ENCODE measurements around the gene TBC1D22A.

TBC1D22A gene

DNA sequence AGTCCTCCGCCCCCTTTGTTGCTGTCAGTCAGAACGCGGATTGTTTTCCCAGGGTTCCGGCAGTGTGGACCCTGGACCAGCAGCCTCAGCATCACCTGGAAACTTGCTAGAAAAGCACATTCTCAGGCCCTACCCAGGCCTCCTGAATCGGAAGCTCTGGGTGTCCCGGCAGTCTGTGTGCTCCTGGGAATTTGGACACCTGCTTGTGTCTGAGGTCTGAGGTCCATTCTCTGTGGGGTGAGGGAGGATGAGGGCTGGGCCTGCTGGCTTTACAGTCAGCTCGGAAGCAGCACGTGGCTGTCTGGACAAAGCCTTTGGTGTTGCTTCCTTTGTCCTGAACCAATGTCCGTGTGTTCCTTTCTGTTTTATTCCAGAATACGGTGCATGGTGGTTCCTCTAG, 299.7 kb downstream of the TBC1D22A start:
- in situ Hi-C loops (cut with HindIII; ENCODE audit: low sequenced_read_pairs) = no loop called here

DNA sequence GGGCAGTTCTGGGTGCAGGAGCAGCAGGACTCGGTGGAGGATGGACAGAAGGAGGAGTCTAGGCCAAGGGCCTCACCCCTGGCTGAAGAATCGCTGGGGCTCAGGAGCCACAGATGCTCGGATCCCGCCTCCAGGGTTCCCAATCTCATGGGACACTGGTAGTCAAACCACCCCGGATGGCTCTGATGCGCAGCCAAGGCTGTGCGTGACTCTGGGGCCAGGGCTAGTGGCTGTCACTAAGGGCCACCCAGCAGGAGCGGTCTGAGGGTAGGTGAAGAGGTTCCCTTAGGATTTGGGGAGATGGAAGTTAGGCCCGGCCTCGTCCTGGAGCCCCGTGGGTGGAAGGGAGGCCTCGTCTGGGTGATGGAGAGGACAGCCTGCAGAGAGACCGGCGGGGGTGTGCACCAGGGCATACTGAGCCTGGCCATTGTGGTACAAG, 300.6 kb downstream of the TBC1D22A start:
- in situ Hi-C loops (cut with HindIII; ENCODE audit: low sequenced_read_pairs) = no loop called here

DNA sequence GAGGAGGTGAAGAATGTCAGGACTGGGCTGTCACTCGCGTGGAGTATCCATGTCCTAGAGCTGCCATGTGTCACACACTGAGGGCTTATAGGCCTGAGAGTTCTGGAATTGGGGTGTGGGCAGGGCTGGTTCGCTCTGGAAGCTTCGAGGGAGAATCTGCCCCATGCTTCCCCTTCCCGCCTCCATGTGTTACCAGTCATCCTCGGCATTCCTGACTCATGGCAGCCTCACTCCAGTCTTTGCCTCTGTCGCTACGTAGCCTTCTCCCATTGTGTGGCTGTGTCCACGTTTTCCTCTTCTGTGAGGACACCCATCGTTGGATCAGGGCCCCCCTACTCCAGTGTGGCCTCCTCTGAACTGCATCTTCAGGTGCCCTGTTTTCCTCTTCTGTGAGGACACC, 301.2 kb downstream of the TBC1D22A start:
- in situ Hi-C loops (cut with HindIII; ENCODE audit: low sequenced_read_pairs) = no loop called here

DNA sequence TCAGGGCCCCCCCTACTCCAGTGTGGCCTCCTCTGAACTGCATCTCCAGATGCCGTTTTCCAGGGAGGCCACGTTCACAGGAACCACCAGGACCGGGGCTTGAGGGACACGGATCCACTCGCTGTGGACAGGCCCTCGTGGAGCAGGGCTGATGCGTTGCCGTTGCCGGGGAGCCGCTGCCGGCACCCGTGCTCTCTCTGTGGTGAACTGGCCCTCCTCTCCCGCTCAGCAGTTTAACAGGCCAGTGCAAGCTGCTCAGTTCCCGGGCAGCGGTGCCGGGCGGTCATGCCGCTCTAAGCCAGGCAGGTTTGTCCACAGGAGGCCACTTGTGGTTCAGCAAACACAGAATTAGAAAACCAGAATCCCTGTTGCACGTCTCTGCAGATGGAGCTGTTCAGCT, 301.6 kb downstream of the TBC1D22A start:
- in situ Hi-C loops (cut with HindIII; ENCODE audit: low sequenced_read_pairs) = no loop called here

DNA sequence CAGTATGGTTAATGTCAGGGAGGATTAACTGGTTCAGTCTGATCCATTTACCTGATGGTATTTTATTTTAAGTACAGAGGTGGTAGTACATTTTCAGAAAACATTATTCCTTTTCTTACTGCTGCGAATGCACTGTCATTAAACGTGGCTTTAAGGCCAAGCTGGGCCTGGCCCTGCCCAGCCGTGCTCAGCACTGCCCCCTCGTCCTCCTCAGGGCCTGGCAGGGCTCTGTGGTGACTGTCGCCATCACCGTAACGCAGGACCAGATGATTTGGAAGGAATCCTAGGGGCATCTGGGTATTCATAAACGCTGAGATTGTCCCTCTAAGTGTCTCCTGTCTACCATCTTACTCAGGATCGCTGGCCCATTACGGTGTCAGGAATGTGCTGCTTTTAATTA, 302.0 kb downstream of the TBC1D22A start:
- in situ Hi-C loops (cut with HindIII; ENCODE audit: low sequenced_read_pairs) = no loop called here

DNA sequence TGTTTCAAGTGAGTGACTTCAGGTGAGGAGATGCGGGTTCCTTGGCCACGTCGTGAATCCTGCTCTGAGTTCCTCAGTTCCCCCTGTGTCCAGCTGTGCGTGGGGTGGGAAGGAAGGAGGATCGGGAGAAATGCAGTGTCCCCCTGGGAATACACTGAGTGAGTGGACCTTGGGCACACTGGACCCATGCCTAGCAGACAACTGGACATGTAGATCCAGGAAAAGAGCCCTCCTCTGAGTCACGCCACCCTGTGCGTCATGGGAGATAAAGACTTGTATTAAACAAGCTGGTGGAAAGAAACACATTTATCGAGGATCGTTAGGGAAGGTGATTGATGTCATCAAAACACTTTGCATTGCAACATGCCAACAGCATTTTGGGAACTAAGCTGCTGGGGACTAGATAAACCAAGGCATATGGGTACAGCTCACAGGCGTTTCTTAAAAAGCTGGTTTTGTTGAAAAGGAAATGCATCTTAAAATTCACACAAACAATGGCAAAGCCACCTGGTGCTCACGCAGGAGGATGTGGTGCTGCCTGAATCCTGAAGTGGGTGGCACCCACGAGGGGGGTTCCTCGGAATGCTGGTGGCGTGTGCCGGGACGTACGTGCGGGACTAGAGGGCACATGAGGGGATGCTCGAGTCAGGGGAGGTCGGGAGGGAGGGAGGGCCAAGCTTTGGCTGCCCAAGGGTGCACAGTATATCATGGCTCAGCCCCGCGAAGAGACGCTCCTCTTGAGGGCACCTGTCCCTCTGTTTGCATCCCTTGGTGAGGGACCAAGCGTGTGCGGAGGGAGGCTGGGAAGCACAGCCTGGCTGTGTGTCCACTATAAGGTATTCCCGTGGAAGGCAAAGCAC, 303.5 kb downstream of the TBC1D22A start:
- in situ Hi-C loops (cut with HindIII; ENCODE audit: low sequenced_read_pairs) = no loop called here

DNA sequence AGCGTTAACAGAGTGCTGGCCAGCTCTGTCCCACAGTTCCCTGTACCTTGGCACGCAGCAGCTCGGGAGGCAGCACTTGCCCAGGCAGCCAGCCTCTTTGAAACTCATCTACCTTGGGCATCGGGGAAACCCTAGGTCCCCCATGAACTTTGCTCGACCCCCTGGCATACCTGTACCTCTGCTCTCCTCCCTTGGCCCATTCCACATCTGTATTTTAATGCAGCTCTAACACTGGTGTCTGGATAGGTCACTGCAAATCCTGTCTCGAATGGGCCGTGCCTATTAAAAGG, 304.1 kb downstream of the TBC1D22A start:
- in situ Hi-C loops (cut with HindIII; ENCODE audit: low sequenced_read_pairs) = no loop called here

DNA sequence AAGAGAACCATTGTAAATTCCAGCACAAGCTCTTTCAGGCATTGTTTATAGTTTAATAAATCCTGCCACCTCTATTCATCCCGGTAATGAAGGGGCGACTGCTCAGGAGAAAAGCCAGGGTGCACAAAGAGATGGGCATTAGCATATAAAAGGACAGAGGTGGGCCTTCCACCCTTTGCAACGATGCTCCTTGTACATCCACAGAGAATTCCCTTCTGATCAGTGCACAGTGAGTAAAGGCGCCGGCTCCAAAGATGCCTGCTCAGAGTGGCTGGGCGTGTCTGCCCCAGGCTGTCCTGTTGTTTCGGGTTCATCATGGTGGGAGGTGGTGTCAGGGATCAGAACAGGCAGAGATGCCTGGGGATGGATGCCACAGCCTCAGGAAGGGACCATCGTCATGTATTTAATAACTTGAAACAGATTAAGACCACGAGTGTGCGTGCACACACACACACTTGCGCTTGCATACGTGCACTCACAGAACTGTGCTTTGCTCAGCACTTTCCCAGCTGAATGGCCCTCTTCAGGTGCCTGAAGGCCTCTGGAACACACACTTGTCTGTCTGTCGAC, 305.0 kb downstream of the TBC1D22A start:
- in situ Hi-C loops (cut with HindIII; ENCODE audit: low sequenced_read_pairs) = no loop called here

DNA sequence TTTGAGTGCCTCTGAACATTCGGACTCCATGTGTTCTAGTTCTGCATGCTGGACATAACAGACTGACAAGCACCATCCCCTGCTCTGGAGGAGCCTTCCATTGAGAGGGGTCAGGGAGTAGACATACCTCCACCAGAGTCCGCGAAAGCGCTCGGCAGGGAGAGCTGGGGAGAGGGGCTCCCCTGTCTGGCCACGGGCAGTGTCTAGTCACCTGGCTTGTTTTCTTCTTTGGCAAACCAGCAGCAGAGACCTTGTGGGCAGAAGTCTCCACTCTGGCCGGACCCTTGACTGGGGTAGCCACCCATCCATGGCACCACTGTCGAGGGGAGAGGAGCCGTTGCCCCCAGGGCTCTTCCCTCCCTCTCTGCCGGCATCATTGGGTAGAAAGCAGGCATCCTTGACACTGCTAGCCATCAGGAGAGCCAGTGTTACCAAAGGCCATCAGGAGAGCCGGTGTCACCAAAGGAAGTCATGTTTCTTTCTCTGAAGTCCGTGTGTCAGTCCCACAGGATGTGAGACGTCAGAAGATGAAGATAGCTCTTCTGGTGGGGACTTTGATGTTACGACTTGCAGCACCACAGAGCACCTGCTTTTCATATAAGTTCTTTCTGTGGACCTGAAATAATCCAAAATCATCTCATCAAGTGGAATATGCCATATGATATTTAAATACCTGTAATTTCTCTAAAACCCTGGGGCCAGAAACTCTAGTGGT, 305.6 kb downstream of the TBC1D22A start:
- in situ Hi-C loops (cut with HindIII; ENCODE audit: low sequenced_read_pairs) = no loop called here

DNA sequence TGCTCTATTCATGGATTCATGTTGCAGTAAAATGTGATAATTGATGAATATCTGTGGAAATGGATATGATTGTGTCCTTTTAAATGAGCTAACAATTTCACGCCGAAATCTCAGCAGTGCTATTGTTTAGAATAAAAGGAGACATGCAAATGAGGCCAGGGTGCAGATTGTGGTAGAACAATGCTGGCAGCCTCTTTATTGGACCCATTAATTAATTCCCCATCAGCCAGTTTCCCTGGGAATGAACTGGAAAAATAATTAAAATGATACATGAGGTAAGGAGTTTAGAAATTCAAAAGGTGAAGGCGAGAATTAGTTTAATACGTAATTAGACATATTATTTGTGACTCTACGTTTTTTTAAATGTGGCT, 306.2 kb downstream of the TBC1D22A start:
- in situ Hi-C loops (cut with HindIII; ENCODE audit: low sequenced_read_pairs) = no loop called here

DNA sequence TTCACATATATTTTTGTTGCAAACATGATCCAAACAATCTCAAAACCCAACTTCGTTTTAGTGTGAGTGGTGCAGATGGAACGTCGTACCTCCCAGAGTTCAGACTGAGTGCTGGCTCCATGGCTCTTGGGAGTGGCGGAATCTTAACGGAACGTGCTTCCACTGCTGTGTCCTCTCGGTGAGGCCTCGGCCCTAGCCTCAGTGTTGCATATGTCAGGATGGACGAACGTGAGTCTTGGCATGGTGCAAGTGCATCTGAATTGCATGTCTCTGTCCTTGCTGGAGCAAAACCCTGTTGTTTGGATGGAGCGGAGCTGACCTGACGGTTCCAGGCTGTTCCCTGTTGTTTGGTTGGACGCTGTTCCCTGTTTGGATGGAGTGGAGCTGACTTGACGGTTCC, 306.8 kb downstream of the TBC1D22A start:
- in situ Hi-C loops (cut with HindIII; ENCODE audit: low sequenced_read_pairs) = no loop called here

DNA sequence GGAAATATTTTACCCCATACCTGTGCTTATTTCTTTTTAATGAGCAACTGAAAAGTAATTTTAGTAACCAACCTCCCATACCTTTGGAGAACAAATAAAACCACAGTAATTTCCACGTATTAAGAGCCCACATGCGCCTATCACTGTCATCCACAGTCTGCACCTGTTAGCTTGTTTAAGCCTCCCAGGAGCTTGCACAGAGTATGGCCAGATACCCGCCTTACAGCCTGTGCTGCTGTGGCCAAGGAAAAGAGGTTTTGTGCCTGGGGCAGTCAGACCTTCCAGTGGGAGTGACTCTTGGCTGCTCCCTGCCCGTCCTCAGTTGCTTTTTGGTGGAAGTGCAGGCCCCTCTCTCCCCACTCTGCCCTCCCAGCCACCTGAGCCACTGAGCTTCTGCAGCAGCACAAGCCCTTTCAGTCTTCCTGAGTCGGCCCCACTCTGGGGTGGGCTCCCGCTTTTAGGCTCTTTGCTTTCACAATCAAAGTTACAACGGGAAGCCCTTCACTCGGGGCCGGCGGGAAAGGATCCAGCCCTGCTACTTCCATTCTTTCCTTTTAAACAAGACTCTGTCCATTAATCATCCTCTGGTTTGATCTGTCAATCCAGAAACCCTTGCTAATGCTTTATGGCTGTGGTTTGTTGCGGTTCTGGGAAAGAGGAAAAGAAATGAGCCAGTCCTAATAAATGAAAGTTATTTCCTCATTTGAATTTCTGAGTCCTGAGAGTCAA, 308.8 kb downstream of the TBC1D22A start:
- in situ Hi-C loops (cut with HindIII; ENCODE audit: low sequenced_read_pairs) = no loop called here

DNA sequence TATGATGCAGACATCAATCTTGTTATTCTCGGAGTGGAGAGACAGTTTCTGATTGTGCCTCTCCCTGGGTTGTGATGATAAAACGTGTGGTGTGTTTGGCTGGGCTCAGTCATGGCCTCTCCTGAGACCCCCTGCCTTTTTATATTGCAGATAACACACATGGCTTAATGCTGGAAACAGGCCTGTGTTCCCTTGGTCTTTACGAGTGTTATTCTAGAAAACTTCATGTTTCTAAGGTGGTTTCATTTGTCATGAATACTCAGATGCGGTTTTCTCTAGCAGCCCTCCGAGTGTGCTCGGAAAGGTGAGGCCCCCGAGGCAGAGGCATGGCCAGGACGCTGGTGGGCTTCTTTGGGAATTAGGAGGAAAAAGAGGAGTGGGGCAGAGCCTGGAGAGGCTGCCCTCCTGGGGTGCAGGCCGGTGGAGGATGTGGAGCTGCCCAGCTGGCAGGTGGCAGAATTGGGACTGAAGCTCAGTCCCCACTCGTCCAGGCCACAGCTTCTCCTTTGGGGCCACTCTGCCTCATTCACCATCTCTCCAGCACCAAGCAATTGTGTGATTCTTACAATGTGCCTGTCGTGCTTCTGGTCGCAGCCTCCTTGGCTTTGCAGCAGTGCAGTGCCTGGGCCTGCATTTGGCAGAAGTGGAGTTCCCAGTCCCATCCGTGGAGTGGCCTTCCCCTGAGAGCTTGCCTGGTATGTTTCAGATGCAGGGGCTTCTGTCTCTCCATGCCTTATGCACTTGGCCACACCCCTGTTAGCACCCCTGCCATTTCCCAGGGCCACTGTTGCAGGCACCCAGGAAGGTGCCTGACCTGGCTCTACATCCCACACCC, 309.6 kb downstream of the TBC1D22A start:
- in situ Hi-C loops (cut with HindIII; ENCODE audit: low sequenced_read_pairs) = no loop called here

DNA sequence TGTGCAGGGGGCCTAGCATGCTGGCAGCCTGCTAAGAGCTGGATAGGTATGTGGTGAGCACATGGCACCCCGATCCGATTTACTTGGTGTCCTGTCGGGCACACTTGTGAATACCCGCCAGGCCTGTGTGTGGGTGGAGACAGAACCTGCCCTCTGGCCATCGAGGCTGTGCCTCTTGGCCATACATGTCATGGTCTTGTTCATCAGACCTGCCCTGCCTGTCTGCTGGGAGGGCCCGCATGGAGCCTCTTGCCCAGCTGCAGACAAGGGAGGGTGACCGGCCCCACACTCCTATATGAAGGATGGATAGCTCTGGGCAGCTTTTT, 310.2 kb downstream of the TBC1D22A start:
- in situ Hi-C loops (cut with HindIII; ENCODE audit: low sequenced_read_pairs) = no loop called here

DNA sequence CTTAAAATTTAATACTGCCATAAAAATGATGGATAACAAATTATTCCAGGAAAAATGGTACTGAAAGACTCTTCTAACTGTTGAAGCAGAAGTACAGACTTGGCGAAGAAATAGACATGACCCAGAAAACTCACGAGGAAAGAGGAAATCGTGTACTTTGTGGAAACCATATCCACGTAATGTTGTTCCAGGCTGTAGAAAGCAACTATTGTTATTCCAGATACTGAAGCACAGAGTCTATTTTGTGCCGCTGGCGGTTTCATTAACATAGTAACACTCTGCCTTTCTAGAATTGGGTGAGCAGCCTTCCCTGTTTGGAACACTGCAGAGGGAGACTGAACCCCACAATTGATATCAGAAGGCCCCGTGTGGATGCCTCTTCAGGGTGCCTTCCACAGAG, 310.6 kb downstream of the TBC1D22A start:
- in situ Hi-C loops (cut with HindIII; ENCODE audit: low sequenced_read_pairs) = no loop called here

DNA sequence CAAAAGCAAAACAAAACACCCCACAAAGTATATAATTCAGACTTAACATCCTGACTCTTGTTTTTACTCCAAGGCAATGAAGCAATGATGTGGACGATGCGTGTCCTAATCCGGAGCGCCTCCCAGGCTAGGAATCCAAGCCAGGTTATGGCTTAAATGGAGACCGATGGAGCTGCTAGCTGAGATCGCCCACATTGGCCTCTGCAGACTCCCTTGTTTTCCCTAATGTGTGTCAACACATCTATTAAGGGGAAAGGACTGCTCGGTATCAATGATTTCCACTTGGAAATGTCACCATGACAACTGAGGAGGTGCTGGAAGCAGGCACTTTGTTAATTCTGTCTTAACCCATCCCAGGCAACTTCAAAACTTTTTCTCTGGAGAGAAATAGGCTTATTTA, 311.7 kb downstream of the TBC1D22A start:
- in situ Hi-C loops (cut with HindIII; ENCODE audit: low sequenced_read_pairs) = no loop called here

DNA sequence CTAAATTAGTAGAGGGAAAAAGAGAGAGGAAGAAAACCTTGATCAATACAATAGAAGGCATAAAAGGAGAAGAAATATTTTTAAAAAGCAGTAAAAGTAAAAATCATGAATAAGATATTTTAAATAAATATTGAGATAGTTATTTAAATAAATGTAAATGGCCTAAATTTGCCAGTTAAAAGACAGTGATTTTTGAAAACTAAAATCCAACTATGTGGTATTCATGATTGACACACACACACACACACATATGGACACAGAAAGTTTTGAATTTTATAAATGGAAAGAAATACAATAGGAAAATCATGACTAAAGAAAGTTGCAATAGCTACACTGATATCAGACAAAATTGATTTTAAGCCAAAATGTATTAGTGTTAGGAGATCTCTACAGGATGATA, 313.1 kb downstream of the TBC1D22A start:
- in situ Hi-C loops (cut with HindIII; ENCODE audit: low sequenced_read_pairs) = no loop called here

DNA sequence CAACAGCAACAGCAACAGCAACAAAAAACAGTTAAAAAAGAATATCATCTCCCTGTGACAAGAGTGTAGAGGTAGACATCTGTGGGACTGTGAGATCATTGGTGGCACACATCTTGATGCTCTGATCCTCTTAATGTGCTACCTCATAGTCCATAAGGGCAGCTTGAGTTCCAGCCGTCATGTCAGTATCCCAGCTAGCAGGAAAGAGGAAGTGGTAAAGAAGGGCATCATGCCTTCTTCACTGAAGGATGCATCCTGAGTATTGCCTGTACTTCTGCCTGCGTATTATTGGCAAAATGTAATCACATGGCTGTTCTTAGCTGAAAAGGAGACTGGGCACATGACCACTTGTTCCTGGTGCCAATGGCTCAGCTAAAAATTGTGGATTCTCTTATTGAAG, 314.3 kb downstream of the TBC1D22A start:
- in situ Hi-C loops (cut with HindIII; ENCODE audit: low sequenced_read_pairs) = no loop called here

DNA sequence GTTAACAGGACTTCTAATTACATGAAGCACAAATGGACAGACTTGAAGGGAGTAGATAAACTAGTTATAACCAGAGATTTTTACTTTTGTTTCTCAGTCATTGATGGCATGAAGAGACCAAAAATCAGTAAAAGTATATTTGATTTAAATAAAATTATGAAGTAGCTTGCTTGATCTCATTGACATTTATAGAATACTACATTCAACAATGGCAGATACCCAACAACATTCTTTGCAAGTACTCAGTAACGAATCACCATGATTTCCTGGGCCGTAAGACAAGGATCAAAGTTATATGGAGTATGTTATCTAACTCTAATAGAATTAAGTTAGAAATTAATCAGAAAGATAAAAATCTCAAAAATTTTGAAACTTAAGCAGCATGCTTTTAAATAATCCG, 317.6 kb downstream of the TBC1D22A start:
- in situ Hi-C loops (cut with HindIII; ENCODE audit: low sequenced_read_pairs) = no loop called here

DNA sequence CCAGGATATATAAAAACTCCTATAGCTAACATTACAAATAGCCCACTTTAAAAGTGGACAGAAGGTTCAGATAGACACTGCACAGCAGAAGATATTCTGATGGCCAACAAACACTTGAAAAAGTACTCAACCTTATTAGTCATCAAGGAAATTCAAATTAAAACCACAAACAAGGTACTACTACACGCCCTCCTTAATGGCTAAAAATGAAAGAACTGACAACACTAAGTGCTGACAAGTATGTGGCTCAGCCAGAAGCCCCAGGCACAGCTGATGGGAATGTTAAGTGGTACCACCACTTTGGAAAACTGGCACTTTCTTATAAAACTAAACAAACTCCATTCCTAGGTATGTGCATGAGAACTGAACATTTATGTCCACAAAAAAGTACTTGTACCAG, 320.1 kb downstream of the TBC1D22A start:
- in situ Hi-C loops (cut with HindIII; ENCODE audit: low sequenced_read_pairs) = no loop called here
